HepG2 (cell line): Measurements from ENCODE around the gene EPN3.

Source experiments
- CENPX ChIP-seq: sonication (generic); formaldehyde crosslinking; IDR thresholded peaks from 2 replicates; pipeline ENCODE4 v1.9.0; 2021; ENCODE audit warnings: mild to moderate bottlenecking, missing genetic modification reagents, moderate library complexity
- CTCF ChIP-seq: sonication (generic); formaldehyde crosslinking; IDR thresholded peaks from 2 replicates; pipeline ENCODE4 v1.5.0; 2020; ENCODE audit warnings: mild to moderate bottlenecking, missing genetic modification reagents, moderate library complexity
- PHF8 ChIP-seq: sonication (generic); formaldehyde crosslinking; IDR thresholded peaks from 2 replicates; pipeline ENCODE4 v1.5.0; 2020; ENCODE audit warnings: missing genetic modification reagents
- POLR2A ChIP-seq, 2 experiments: IDR thresholded peaks; 2 replicates each; pipeline ENCODE4 v1.6.1; 2011; ENCODE audit warnings: low read depth in 2 of 2, low read length in 2 of 2, mild to moderate bottlenecking in 1 of 2, moderate library complexity in 1 of 2; ENCODE audit not compliant: insufficient read depth in 1 of 2
- POLR2AphosphoS5 ChIP-seq: IDR thresholded peaks from 2 replicates; pipeline ENCODE4 v1.6.1; 2012; ENCODE audit warnings: low read depth, low read length
- TF ChIP-seq, protein P1 (sequence below): sonication (generic); formaldehyde crosslinking; IDR thresholded peaks from 2 replicates; pipeline ENCODE4 v1.4.0; 2020; ENCODE audit warnings: missing genetic modification reagents

DNA sequence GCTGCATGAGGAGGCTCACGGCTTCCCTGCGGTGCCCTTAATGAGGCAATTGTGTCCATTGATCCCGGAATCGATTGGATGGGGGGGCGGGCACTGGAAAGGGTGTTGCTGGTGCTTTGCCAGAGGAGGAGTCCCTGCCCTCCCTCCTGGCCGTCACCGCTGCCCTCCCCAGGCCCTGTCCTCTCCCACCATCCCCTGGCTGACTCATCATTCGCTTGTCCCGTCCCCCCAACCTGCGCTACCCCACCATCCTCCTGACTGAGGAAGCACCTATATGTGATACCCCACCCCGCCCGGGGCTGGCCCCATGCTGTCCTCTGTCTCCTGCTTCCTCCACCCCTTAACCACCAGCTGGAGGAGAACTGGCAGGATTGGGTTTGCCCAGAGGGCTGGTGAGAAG lies 48.8 kb downstream of the EPN3 start:
- TF ChIP-seq POLR2A (IDR thresholded peaks at IDR 0.05; ENCODE audit: insufficient read depth in 1 of 2, low read depth in 2 of 2, low read length in 2 of 2) (no peak), POLR2AphosphoS5 (no peak), PHF8 (CRISPR knock-in tag) (no peak), CENPX (CRISPR knock-in tag) (no peak), CTCF (CRISPR knock-in tag) (no peak)
- TF ChIP-seq, protein P1, sequence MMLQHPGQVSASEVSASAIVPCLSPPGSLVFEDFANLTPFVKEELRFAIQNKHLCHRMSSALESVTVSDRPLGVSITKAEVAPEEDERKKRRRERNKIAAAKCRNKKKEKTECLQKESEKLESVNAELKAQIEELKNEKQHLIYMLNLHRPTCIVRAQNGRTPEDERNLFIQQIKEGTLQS (CRISPR knock-in tag), result no peak
